Spinal cord (tissue), 10 donors: ENCODE results near the gene TMEM74B. TPM values are rescaled to one million over a fixed set of nuclear protein-coding genes. Genes with fewer than 3 reads are reported as not detected.
"Not testable (repeated sequence)": the region's sequence is repeated elsewhere in the genome, so short reads cannot be mapped to it uniquely, and the experiment has no call there.

Source experiments
- DNase-seq, 6 donors: peaks; one replicate each; pipeline versions ENCODE4 v3.0.0 to v3.0.0-alpha.2; 2013 to 2015; ENCODE audit warnings: low spot score in 6 of 6, low read depth in 4 of 6
- H3K27ac ChIP-seq: one replicate; pipeline ENCODE4 v1.5.1; 2013; ENCODE audit warnings: low read depth, low read length, control low read depth
- H3K27me3 ChIP-seq: one replicate; pipeline ENCODE4 v1.6.1; 2013; ENCODE audit warnings: low read length; ENCODE audit not compliant: control insufficient read depth, insufficient read depth
- H3K36me3 ChIP-seq: one replicate; pipeline ENCODE4 v1.6.1; 2013; ENCODE audit warnings: low read length; ENCODE audit not compliant: control insufficient read depth, insufficient read depth
- H3K4me1 ChIP-seq: one replicate; pipeline ENCODE4 v1.6.1; 2013; ENCODE audit warnings: low read length; ENCODE audit not compliant: control insufficient read depth, insufficient read depth
- H3K4me3 ChIP-seq: one replicate; pipeline ENCODE4 v1.5.1; 2013; ENCODE audit warnings: low read depth, low read length, control low read depth
- H3K9me3 ChIP-seq: one replicate; pipeline ENCODE4 v1.6.1; 2013; ENCODE audit warnings: low read length; ENCODE audit not compliant: control insufficient read depth, insufficient read depth
- WGBS: methylation state at CpG from one replicate; pipeline ENCODE4 v1.1.5; 2013; ENCODE audit warnings: missing lambda C conversion rate; ENCODE audit not compliant: insufficient coverage; 5-methylcytosine and 5-hydroxymethylcytosine counted together
- long read RNA-seq, 4 donors: transcript quantifications; one replicate each; lab custom pipeline, GENCODE V29; 2026
- polyA plus RNA-seq, 2 donors: library from polyadenylated mRNA; unstranded; fragments of 120-200 nt; gene quantifications; one replicate each; pipeline ENCODE4 v1.2.1, GENCODE V29; 2013; ENCODE audit not compliant: insufficient read length in 2 of 2
- total RNA-seq, 2 donors: library from RNA; depleted of rRNA in 1 of 2; stranded (reverse); fragments of 120-200 nt in 1 of 2; fragments of >200 nt in 1 of 2; gene quantifications; one replicate each; pipeline versions ENCODE4 v1.2.3 to v1.2.4, GENCODE V29; 2013 to 2014
- donor health status: healthy.

Gene TMEM74B
- total RNA-seq = 1 to 10 TPM; 6.2 to 8.9 TPM
- 10 to 100 TPM; 37.4 to 44.2 TPM for polyA plus RNA-seq
- long read RNA-seq, donor 1, partial matches to known transcripts = 0 of 6 reads
- long read RNA-seq, donor 1, other reads (novel, unspliced or antisense) = 0 of 6 reads
- long read RNA-seq, donor 2, partial matches to known transcripts = 0 of 1 reads
- long read RNA-seq, donor 2, other reads (novel, unspliced or antisense) = 0 of 1 reads
- long read RNA-seq, donor 3, partial matches to known transcripts = 6 of 9 reads
- long read RNA-seq, donor 3, other reads (novel, unspliced or antisense) = 0 of 9 reads
- long read RNA-seq, donor 4, partial matches to known transcripts = 0 of 7 reads
- long read RNA-seq, donor 4, other reads (novel, unspliced or antisense) = 0 of 7 reads

- Histone ChIP-seq H3K4me1 (peaks cover 9% of the 10 kb centered on the region), H3K4me3 (peak within 1 kb of the TSS; percentile 17), H3K9me3 (no peaks in the 10 kb centered on the region), H3K27ac (no peak within 1 kb of the TSS), H3K27me3 (peaks cover 4% of the 10 kb centered on the region), H3K36me3 (peaks cover 12% of the 10 kb centered on the region)
- DNase-seq = peak in 3 of 6 donors; percentile 12 to 70 (median 41)
- 1% methylated on average over 73 of the region's 76 CpGs for WGBS
These were observed at the start of gene TMEM74B for GRCh38 chr20:1184638-1185315. TMEM74B (minus strand) TSS chr20:1184981; CDS start chr20:1183801, 1,180 bp downstream.

DNA sequence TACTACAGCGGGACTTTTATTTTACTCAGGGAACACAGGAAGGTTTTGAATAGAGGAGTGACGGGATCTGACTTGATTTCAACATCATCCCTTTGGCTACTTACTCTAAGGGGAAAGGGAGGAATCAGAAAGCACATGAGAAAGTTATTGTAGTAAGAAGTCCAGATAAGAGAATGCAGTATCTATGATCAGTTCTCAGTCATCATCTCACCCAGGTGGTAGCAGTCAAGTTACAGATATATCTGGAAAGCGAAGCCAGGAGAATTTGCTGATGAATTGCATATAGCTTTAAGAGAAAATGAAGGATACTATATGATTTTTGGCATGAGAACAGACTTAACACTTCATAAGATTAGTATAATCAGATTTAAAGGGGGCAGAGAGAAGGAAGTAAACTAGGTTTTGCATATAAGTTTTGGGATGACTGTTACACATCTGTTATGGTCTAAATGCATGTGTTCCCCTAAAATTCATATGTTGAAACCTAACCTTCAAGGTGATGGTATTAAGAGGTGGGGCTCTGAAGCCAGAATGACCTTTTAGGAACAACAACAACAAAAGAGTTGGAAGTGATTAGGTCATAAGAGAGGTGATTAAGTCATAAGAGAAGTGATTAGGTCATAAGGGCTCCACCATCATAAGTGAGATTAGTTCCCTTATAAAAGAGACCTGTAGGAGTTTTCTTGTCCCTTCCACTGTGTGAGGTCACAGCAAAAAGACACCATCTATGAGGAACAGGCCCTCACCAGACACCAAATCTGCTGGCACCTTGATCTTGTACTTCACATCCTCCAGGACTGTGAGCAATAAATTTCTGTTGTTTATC lies 47.7 kb upstream of the TMEM74B start:
- H3K9me3 ChIP-seq = no peaks in the 10 kb centered on the region
- no peaks in the 10 kb centered on the region for H3K36me3 ChIP-seq
- H3K27ac ChIP-seq = no peak overlapping the region
- peaks cover 12% of the 10 kb centered on the region for H3K27me3 ChIP-seq
- H3K4me3 ChIP-seq = no peak overlapping the region
- no peak for DNase-seq
- no CpG with 5 or more reads among the region's 3 CpGs for WGBS
- H3K4me1 ChIP-seq = no peaks in the 10 kb centered on the region

- no peak for DNase-seq
- no peaks in the 10 kb centered on the region for H3K9me3 ChIP-seq
- H3K27ac ChIP-seq = no peak overlapping the region
- H3K4me1 ChIP-seq = peaks cover 16% of the 10 kb centered on the region
- peaks cover 23% of the 10 kb centered on the region for H3K27me3 ChIP-seq
- WGBS = 100% methylated on average over 2 of the region's 3 CpGs
- no peak overlapping the region for H3K4me3 ChIP-seq
- no peaks in the 10 kb centered on the region for H3K36me3 ChIP-seq
These were observed 44.8 kb upstream of the TMEM74B start for GRCh38 chr20:1229541-1229940.

- Histone ChIP-seq H3K36me3 (no peaks in the 10 kb centered on the region), H3K4me3 (peak within 1 kb of the TSS; percentile 48), H3K27me3 (peaks cover 23% of the 10 kb centered on the region), H3K27ac (no peak within 1 kb of the TSS), H3K4me1 (peaks cover 16% of the 10 kb centered on the region), H3K9me3 (no peaks in the 10 kb centered on the region)
- peak in 5 of 6 donors; percentile 40 to 83 (median 50) for DNase-seq
- WGBS = under 1% methylated on average over 66 of the region's 88 CpGs
These were observed 41.2 kb upstream of the TMEM74B start, which contains the start of gene RAD21L1 for GRCh38 chr20:1225783-1226654. RAD21L1 (plus strand) TSS chr20:1226044; CDS start chr20:1228454, 2,410 bp downstream.

- WGBS = 2% methylated on average over 17 of the region's 30 CpGs
- no peaks in the 10 kb centered on the region for H3K9me3 ChIP-seq
- peaks cover 23% of the 10 kb centered on the region for H3K27me3 ChIP-seq
- no peak overlapping the region for H3K27ac ChIP-seq
- H3K4me1 ChIP-seq = peaks cover 16% of the 10 kb centered on the region
- H3K36me3 ChIP-seq = no peaks in the 10 kb centered on the region
- H3K4me3 ChIP-seq = peak overlapping the region; percentile 33
- no peak for DNase-seq
These were observed 40.5 kb upstream of the TMEM74B start for GRCh38 chr20:1225263-1225782.

GRCh38 chr20:1224205-1224890 lies 39.6 kb upstream of the TMEM74B start:
- Histone ChIP-seq H3K9me3 (no peaks in the 10 kb centered on the region), H3K4me1 (peaks cover 16% of the 10 kb centered on the region), H3K27ac (no peak overlapping the region), H3K4me3 (no peak overlapping the region), H3K36me3 (no peaks in the 10 kb centered on the region), H3K27me3 (peaks cover 18% of the 10 kb centered on the region)
- 85% methylated on average over 19 of the region's 20 CpGs for WGBS
- no peak for DNase-seq

GRCh38 chr20:1222750-1223149 lies 38.0 kb upstream of the TMEM74B start:
- H3K9me3 ChIP-seq, H3K27ac ChIP-seq, H3K36me3 ChIP-seq, DNase-seq, H3K4me3 ChIP-seq: not testable (repeated sequence)
- H3K27me3 ChIP-seq = peaks cover 12% of the 10 kb centered on the region
- WGBS = no CpG with 5 or more reads among the region's 4 CpGs
- peaks cover 16% of the 10 kb centered on the region for H3K4me1 ChIP-seq

DNA sequence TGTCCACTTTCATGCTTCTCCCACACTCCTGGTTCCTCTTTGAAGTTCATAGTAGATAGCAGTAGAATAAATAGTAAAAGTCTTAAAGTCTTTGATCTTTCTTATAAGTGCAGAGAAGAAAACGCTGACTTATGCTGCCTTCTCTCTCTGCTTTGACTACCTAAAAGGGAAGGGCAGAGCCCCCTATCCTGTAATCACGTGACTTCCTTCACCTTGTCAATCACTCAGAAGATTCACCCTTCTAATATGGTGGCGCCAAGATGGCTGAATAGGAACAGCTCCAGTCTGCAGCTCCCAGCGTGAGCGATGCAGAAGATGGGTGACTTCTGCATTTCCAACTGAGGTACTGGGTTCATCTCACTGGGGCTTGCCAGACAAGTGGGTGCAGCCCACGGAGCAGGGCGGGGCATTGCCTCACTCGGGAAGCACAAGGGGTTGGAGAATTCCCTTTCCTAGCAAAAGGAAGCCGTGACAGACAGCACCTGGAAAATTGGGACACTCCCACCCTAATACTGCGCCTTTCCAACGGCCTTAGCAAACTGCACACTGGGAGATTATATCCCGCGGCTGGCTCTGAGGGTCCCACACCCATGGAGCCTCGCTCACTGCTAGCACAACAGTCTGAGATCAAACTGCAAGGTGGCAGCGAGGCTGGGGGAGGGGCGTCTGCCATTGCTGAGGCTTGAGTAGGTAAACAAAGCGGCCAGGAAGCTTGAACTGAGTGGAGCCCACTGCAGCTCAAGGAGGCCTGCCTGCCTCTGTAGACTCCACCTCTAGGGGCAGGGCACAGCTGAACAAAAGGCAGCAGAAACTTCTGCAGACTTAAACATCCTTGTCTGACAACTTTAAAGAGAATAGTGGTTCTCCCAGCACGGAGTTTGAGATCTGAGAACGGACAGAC lies 32.0 kb upstream of the TMEM74B start:
- H3K36me3 ChIP-seq, H3K4me3 ChIP-seq, H3K9me3 ChIP-seq, H3K27ac ChIP-seq, H3K4me1 ChIP-seq, DNase-seq, H3K27me3 ChIP-seq: not testable (repeated sequence)
- 83% methylated on average over 18 of the region's 19 CpGs for WGBS
